ENCODE results near the gene TCERG1L. TPM values are rescaled to one million over a fixed set of nuclear protein-coding genes. Genes with fewer than 3 reads are reported as not detected.

Gene TCERG1L
- polyA plus RNA-seq, 1 donor from 2014 or later = 0.53 TPM

- Histone ChIP-seq H3K9ac (ENCODE audit: low read length) (no peak overlapping the region), H2AFZ (ENCODE audit: low read depth, low read length) (no peak overlapping the region), H3K4me3 (ENCODE audit: low read length) (no peak overlapping the region), H3K27me3 (ENCODE audit: insufficient read depth, low read depth, low read length) (no peaks in the 10 kb centered on the region), H3K79me2 (replicated peaks; ENCODE audit: insufficient read depth, low read length) (no peaks in the 10 kb centered on the region), H3F3A (ENCODE audit: insufficient read depth, low read length, poor library complexity, severe bottlenecking) (no peaks in the 10 kb centered on the region), H3K36me3 (ENCODE audit: insufficient read depth, low read length) (no peaks in the 10 kb centered on the region), H4K20me1 (ENCODE audit: insufficient read depth) (no peaks in the 10 kb centered on the region), H3K9me3 (ENCODE audit: low read length) (no peaks in the 10 kb centered on the region), H3K4me2 (ENCODE audit: low read length) (no peak overlapping the region), H3K27ac (ENCODE audit: low read length) (no peak overlapping the region), H3K9me2 (ENCODE audit: insufficient read depth, low read length) (no peaks in the 10 kb centered on the region)
- TF ChIP-seq RAD21 (conservative IDR thresholded peaks at IDR 0.05) = no peak
- no peak for TF ChIP-seq MXI1 (conservative IDR thresholded peaks at IDR 0.05; ENCODE audit: poor library complexity, severe bottlenecking)
- no peak for TF ChIP-seq EP300 (conservative IDR thresholded peaks at IDR 0.05; ENCODE audit: poor library complexity, severe bottlenecking)
- TF ChIP-seq SMC3 (conservative IDR thresholded peaks at IDR 0.05; ENCODE audit: poor library complexity) = no peak
- TF ChIP-seq, protein P1, sequence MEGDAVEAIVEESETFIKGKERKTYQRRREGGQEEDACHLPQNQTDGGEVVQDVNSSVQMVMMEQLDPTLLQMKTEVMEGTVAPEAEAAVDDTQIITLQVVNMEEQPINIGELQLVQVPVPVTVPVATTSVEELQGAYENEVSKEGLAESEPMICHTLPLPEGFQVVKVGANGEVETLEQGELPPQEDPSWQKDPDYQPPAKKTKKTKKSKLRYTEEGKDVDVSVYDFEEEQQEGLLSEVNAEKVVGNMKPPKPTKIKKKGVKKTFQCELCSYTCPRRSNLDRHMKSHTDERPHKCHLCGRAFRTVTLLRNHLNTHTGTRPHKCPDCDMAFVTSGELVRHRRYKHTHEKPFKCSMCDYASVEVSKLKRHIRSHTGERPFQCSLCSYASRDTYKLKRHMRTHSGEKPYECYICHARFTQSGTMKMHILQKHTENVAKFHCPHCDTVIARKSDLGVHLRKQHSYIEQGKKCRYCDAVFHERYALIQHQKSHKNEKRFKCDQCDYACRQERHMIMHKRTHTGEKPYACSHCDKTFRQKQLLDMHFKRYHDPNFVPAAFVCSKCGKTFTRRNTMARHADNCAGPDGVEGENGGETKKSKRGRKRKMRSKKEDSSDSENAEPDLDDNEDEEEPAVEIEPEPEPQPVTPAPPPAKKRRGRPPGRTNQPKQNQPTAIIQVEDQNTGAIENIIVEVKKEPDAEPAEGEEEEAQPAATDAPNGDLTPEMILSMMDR (IDR thresholded peaks at IDR 0.05; ENCODE audit: poor library complexity, severe bottlenecking) = no peak
- TF ChIP-seq EZH2 (IDR thresholded peaks at IDR 0.05; ENCODE audit: borderline replicate concordance, insufficient read depth, low read length, poor library complexity, severe bottlenecking) = no peak
- TF ChIP-seq TAF1 (IDR thresholded peaks at IDR 0.05; ENCODE audit: low read depth) = no peak
These were observed 175.8 kb downstream of the TCERG1L start for GRCh38 chr10:131135716-131136115.

GRCh38 chr10:131134651-131135050 lies 176.9 kb downstream of the TCERG1L start:
- H2AFZ ChIP-seq (ENCODE audit: low read depth, low read length) = no peak overlapping the region
- no peak overlapping the region for H3K9ac ChIP-seq (ENCODE audit: low read length)
- H3K27me3 ChIP-seq (ENCODE audit: insufficient read depth, low read depth, low read length) = no peaks in the 10 kb centered on the region
- no peaks in the 10 kb centered on the region for H3F3A ChIP-seq (ENCODE audit: insufficient read depth, low read length, poor library complexity, severe bottlenecking)
- no peaks in the 10 kb centered on the region for H3K79me2 ChIP-seq (replicated peaks; ENCODE audit: insufficient read depth, low read length)
- H3K4me2 ChIP-seq (ENCODE audit: low read length) = no peak overlapping the region
- no peak for TF ChIP-seq RAD21 (conservative IDR thresholded peaks at IDR 0.05)
- TF ChIP-seq TAF1 (IDR thresholded peaks at IDR 0.05; ENCODE audit: low read depth) = no peak
- TF ChIP-seq POLR2AphosphoS5 (IDR thresholded peaks at IDR 0.05) = no peak
- TF ChIP-seq EP300 (conservative IDR thresholded peaks at IDR 0.05; ENCODE audit: poor library complexity, severe bottlenecking) = no peak
- no peak for TF ChIP-seq EZH2 (IDR thresholded peaks at IDR 0.05; ENCODE audit: borderline replicate concordance, insufficient read depth, low read length, poor library complexity, severe bottlenecking)
- no peak for TF ChIP-seq MXI1 (conservative IDR thresholded peaks at IDR 0.05; ENCODE audit: poor library complexity, severe bottlenecking)
- TF ChIP-seq REST (IDR thresholded peaks at IDR 0.05; ENCODE audit: borderline replicate concordance) = no peak
- TF ChIP-seq, protein P1 (IDR thresholded peaks at IDR 0.05; ENCODE audit: poor library complexity, severe bottlenecking) = no peak
- no peak for TF ChIP-seq SMC3 (conservative IDR thresholded peaks at IDR 0.05; ENCODE audit: poor library complexity)
- no peaks in the 10 kb centered on the region for H3K36me3 ChIP-seq (ENCODE audit: insufficient read depth, low read length)
- H3K4me3 ChIP-seq (ENCODE audit: low read length) = no peak overlapping the region
- H3K27ac ChIP-seq (ENCODE audit: low read length) = no peak overlapping the region
- no peaks in the 10 kb centered on the region for H3K9me3 ChIP-seq (ENCODE audit: low read length)
- no peaks in the 10 kb centered on the region for H3K9me2 ChIP-seq (ENCODE audit: insufficient read depth, low read length)
- no peaks in the 10 kb centered on the region for H4K20me1 ChIP-seq (ENCODE audit: insufficient read depth)
